HEK293 (cell line): ENCODE results near the gene AVPR1A.
A peak's percentile ranks its signal among the peaks of the same experiment; 100 is the strongest.

Experiments
- CTCF ChIA-PET: fragments of 350-600 bp; formaldehyde crosslinking; extraction: SDS; loops from one replicate; lab custom pipeline; 2021; ENCODE audit warnings: antibody characterized with exemption; lab: Yijun Ruan, JAX
- POLR2A ChIA-PET: fragments of 300-600 bp; formaldehyde crosslinking; extraction: SDS; loops from one replicate; lab custom pipeline; 2020; ENCODE audit warnings: antibody characterized with exemption, inconsistent platforms; lab: Yijun Ruan, JAX
- H3K27ac ChIP-seq: fragments of 200-500 bp; sonication (Bioruptor generic); 2 replicates; pipeline ENCODE4 v1.5.1; 2014; ENCODE audit warnings: low read depth, low read length, control low read depth, inconsistent platforms; ENCODE audit errors: extremely low read depth
- H3K36me3 ChIP-seq, 2 experiments: fragments of 200-500 bp in 1 of 2; sonication (Bioruptor generic) in 1 of 2; 1 replicate in 1 of 2; 2 replicates in 1 of 2; pipeline ENCODE4 v1.5.1; 2014 to 2017; ENCODE audit warnings: inconsistent platforms in 2 of 2, low read length in 2 of 2; ENCODE audit not compliant: control insufficient read depth in 2 of 2, insufficient read depth in 1 of 2
- H3K4me1 ChIP-seq: fragments of 200-500 bp; sonication (Bioruptor generic); 2 replicates; pipeline ENCODE4 v1.5.1; 2014; ENCODE audit warnings: mild to moderate bottlenecking, low read length, inconsistent platforms; ENCODE audit not compliant: control insufficient read depth, insufficient read depth
- H3K4me3 ChIP-seq: 2 replicates; pipeline ENCODE4 v1.5.1; 2011; ENCODE audit warnings: low read depth, mild to moderate bottlenecking, control low read depth, low read length, moderate library complexity
- H3K9me3 ChIP-seq: fragments of 200-500 bp; sonication (Bioruptor generic); 2 replicates; pipeline ENCODE4 v1.5.1; 2014; ENCODE audit warnings: low read depth, low read length, inconsistent platforms; ENCODE audit not compliant: control insufficient read depth, insufficient read depth
- AEBP2 ChIP-seq: fragments of 450-650 bp; formaldehyde crosslinking; IDR thresholded peaks from 2 replicates; pipeline ENCODE4 v1.5.1; 2016; ENCODE audit warnings: missing biosample characterization, missing genetic modification characterization, borderline replicate concordance
- IKZF3 ChIP-seq: fragments of 450-650 bp; IDR thresholded peaks from 2 replicates; pipeline ENCODE4 v1.5.0; 2018; ENCODE audit warnings: missing biosample characterization, mild to moderate bottlenecking, missing genetic modification characterization, moderate library complexity
- KLF16 ChIP-seq: fragments of 450-650 bp; formaldehyde crosslinking; IDR thresholded peaks from 2 replicates; pipeline ENCODE4 v1.5.1; 2017; ENCODE audit warnings: missing biosample characterization, missing genetic modification characterization
- PRDM10 ChIP-seq: fragments of 450-650 bp; formaldehyde crosslinking; IDR thresholded peaks from 2 replicates; pipeline ENCODE4 v1.5.1; 2016; ENCODE audit warnings: missing biosample characterization, missing genetic modification characterization
- SCRT2 ChIP-seq: fragments of 450-650 bp; formaldehyde crosslinking; IDR thresholded peaks from 2 replicates; pipeline ENCODE4 v1.5.1; 2016; ENCODE audit warnings: missing biosample characterization, missing genetic modification characterization
- SP2 ChIP-seq: fragments of 450-650 bp; formaldehyde crosslinking; IDR thresholded peaks from 2 replicates; pipeline ENCODE4 v1.5.1; 2016; ENCODE audit warnings: missing biosample characterization, missing genetic modification characterization
- WT1 ChIP-seq: fragments of 450-650 bp; formaldehyde crosslinking; IDR thresholded peaks from 2 replicates; pipeline ENCODE4 v1.5.1; 2016; ENCODE audit warnings: missing biosample characterization, missing genetic modification characterization
- ZBTB1 ChIP-seq: fragments of 450-650 bp; formaldehyde crosslinking; IDR thresholded peaks from 2 replicates; pipeline ENCODE4 v1.5.1; 2016; ENCODE audit warnings: missing biosample characterization, missing genetic modification characterization
- ZBTB11 ChIP-seq: fragments of 450-650 bp; formaldehyde crosslinking; conservative IDR thresholded peaks from 2 replicates; pipeline ENCODE4 v1.5.1; 2016; ENCODE audit warnings: low read depth, missing biosample characterization, missing genetic modification characterization
- ZBTB26 ChIP-seq: fragments of 450-650 bp; formaldehyde crosslinking; optimal IDR thresholded peaks from 2 replicates; pipeline ENCODE3; 2016; ENCODE audit warnings: missing biosample characterization, mild to moderate bottlenecking, missing genetic modification characterization
- ZBTB48 ChIP-seq: fragments of 450-650 bp; formaldehyde crosslinking; IDR thresholded peaks from 2 replicates; pipeline ENCODE4 v1.5.1; 2016; ENCODE audit warnings: missing biosample characterization, missing genetic modification characterization
- ZBTB8A ChIP-seq: fragments of 450-650 bp; formaldehyde crosslinking; IDR thresholded peaks from 2 replicates; pipeline ENCODE4 v1.5.1; 2016; ENCODE audit warnings: missing biosample characterization, missing genetic modification characterization
- ZFHX2 ChIP-seq: fragments of 450-650 bp; formaldehyde crosslinking; conservative IDR thresholded peaks from 2 replicates; pipeline ENCODE4 v1.5.1; 2016; ENCODE audit warnings: missing biosample characterization, missing genetic modification characterization
- ZFP41 ChIP-seq: fragments of 450-650 bp; formaldehyde crosslinking; IDR thresholded peaks from 2 replicates; pipeline ENCODE4 v1.5.1; 2016; ENCODE audit warnings: missing biosample characterization, missing genetic modification characterization, borderline replicate concordance
- ZIC2 ChIP-seq: fragments of 450-650 bp; formaldehyde crosslinking; IDR thresholded peaks from 2 replicates; pipeline ENCODE4 v1.5.1; 2016; ENCODE audit warnings: missing biosample characterization, missing genetic modification characterization
- ZNF248 ChIP-seq: fragments of 450-650 bp; formaldehyde crosslinking; IDR thresholded peaks from 2 replicates; pipeline ENCODE4 v1.5.1; 2017; ENCODE audit warnings: missing biosample characterization, missing genetic modification characterization
- ZNF266 ChIP-seq: fragments of 450-650 bp; formaldehyde crosslinking; IDR thresholded peaks from 2 replicates; pipeline ENCODE4 v1.5.1; 2016; ENCODE audit warnings: missing biosample characterization, missing genetic modification characterization, low read depth
- ZNF280C ChIP-seq: fragments of 450-650 bp; formaldehyde crosslinking; IDR thresholded peaks from 2 replicates; pipeline ENCODE4 v1.5.1; 2016; ENCODE audit warnings: missing biosample characterization, missing genetic modification characterization
- ZNF341 ChIP-seq: fragments of 450-650 bp; formaldehyde crosslinking; IDR thresholded peaks from 2 replicates; pipeline ENCODE4; 2016; ENCODE audit warnings: low read depth, missing biosample characterization, missing genetic modification characterization
- ZNF544 ChIP-seq: fragments of 450-650 bp; formaldehyde crosslinking; IDR thresholded peaks from 2 replicates; pipeline ENCODE4 v1.5.0; 2017; ENCODE audit warnings: missing biosample characterization, missing genetic modification characterization
- ZNF747 ChIP-seq: fragments of 450-650 bp; formaldehyde crosslinking; IDR thresholded peaks from 2 replicates; pipeline ENCODE4 v1.5.1; 2016; ENCODE audit warnings: missing biosample characterization, missing genetic modification characterization
- ZNF776 ChIP-seq: fragments of 450-650 bp; formaldehyde crosslinking; IDR thresholded peaks from 2 replicates; pipeline ENCODE4 v1.5.0; 2017; ENCODE audit warnings: missing biosample characterization, missing genetic modification characterization, borderline replicate concordance
- ZSCAN4 ChIP-seq: fragments of 450-650 bp; formaldehyde crosslinking; IDR thresholded peaks from 2 replicates; pipeline ENCODE4 v1.5.1; 2017; ENCODE audit warnings: missing biosample characterization, missing genetic modification characterization

Gene AVPR1A

GRCh38 chr12:63150713-63151622 is at the start of gene AVPR1A:
Gene AVPR1A, minus strand, starts transcription at chr12:63151201. Its CDS starts 365 bp downstream, at chr12:63150836.
- Histone ChIP-seq H3K36me3 (no peaks in the 10 kb centered on the region), H3K27ac (peak within 1 kb of the TSS; percentile 22; the same call in 1 of the 2 replicates), H3K4me3 (peak within 1 kb of the TSS; percentile 51), H3K9me3 (no peaks in the 10 kb centered on the region), H3K4me1 (no peaks in the 10 kb centered on the region)
- CTCF ChIA-PET = interaction anchor here (0.5 to 2.9 kb wide), 25 partner anchors 9 to 1306 kb away, joined by 3 to 17 read pairs (median 4); no protein-coding TSS in a partner anchor
- POLR2A ChIA-PET = no interaction called here
- TF ChIP-seq ZNF776 (tag by site-specific recombination) (no peak), ZBTB26 (tag by site-specific recombination) (peak; percentile 40), IKZF3 (0 out of 2 replicates have a peak, but pooled peaks have one; percentile 37), ZSCAN4 (no peak), ZBTB48 (tag by site-specific recombination) (0 out of 2 replicates have a peak, but pooled peaks have one; percentile 52), PRDM10 (peak; percentile 58), ZBTB1 (no peak), ZNF544 (no peak), AEBP2 (tag by site-specific recombination) (no peak), ZBTB11 (peak; percentile 87), ZNF248 (tag by site-specific recombination) (no peak), ZNF341 (peak; percentile 39), ZBTB8A (peak; percentile 50), ZIC2 (peak; percentile 48; the same call in 1 of the 2 replicates), SCRT2 (tag by site-specific recombination) (0 out of 2 replicates have a peak, but pooled peaks have one; percentile 27), ZFP41 (tag by site-specific recombination) (no peak), SP2 (0 out of 2 replicates have a peak, but pooled peaks have one; percentile 24), ZFHX2 (tag by site-specific recombination) (peak; percentile 30; the same call in 1 of the 2 replicates), ZNF280C (tag by site-specific recombination) (no peak), WT1 (no peak), ZNF266 (tag by site-specific recombination) (no peak), KLF16 (0 out of 2 replicates have a peak, but pooled peaks have one; percentile 9), ZNF747 (tag by site-specific recombination) (no peak)
